AG10803 (cell line): ENCODE results near the gene PRKG2.
"Not testable (repeated sequence)": the region's sequence is repeated elsewhere in the genome, so short reads cannot be mapped to it uniquely, and the experiment has no call there.

Source experiments
- DNase-seq: peaks from one replicate; pipeline ENCODE4 v3.0.0; 2010; ENCODE audit warnings: low read depth
- H3K4me3 ChIP-seq: 2 replicates; pipeline ENCODE4 v1.5.1; 2011; ENCODE audit warnings: mild to moderate bottlenecking, low read length, control low read depth
- CTCF ChIP-seq: conservative IDR thresholded peaks from 2 replicates; pipeline ENCODE4 v1.5.1; 2011; ENCODE audit warnings: mild to moderate bottlenecking, low read length, control low read depth, inconsistent platforms

The PRKG2 gene

GRCh38 chr4:81173213-81173612, 41.8 kb downstream of the PRKG2 start:
- no peak overlapping the region for H3K4me3 ChIP-seq
- DNase-seq: no peak
- no peak for TF ChIP-seq CTCF

- H3K4me3 ChIP-seq: no peak overlapping the region
- TF ChIP-seq CTCF: no peak
- DNase-seq: peak; percentile 72
These were observed 48.4 kb downstream of the PRKG2 start for GRCh38 chr4:81166458-81167160.

- H3K4me3 ChIP-seq: no peak overlapping the region
- TF ChIP-seq CTCF: no peak
- peak; percentile 81 for DNase-seq
These were observed 49.1 kb downstream of the PRKG2 start for GRCh38 chr4:81165861-81166430.

GRCh38 chr4:81164623-81165416, 50.2 kb downstream of the PRKG2 start:
- H3K4me3 ChIP-seq: no peak overlapping the region
- peak; percentile 46 for DNase-seq
- no peak for TF ChIP-seq CTCF

GRCh38 chr4:81164126-81164525, 50.9 kb downstream of the PRKG2 start:
- H3K4me3 ChIP-seq: no peak overlapping the region
- no peak for TF ChIP-seq CTCF
- no peak for DNase-seq

- no peak overlapping the region for H3K4me3 ChIP-seq
- no peak for DNase-seq
- no peak for TF ChIP-seq CTCF
These were observed 52.1 kb downstream of the PRKG2 start for GRCh38 chr4:81162752-81163458.

GRCh38 chr4:81153714-81154323, 61.2 kb downstream of the PRKG2 start:
- DNase-seq, H3K4me3 ChIP-seq: not testable (repeated sequence)
